HG02884 (cell line): ENCODE data around the gene ZCCHC14.
"Not testable (repeated sequence)": the region's sequence is repeated elsewhere in the genome, so short reads cannot be mapped to it uniquely, and the experiment has no call there.

Experiments used
- ATAC-seq: cut with Tn5 transposase; IDR thresholded peaks from one replicate; pipeline ENCODE4 v1.9.1; 2021; ENCODE audit warnings: mild to moderate bottlenecking, moderate library complexity; ENCODE audit not compliant: unreplicated experiment

Gene ZCCHC14

DNA sequence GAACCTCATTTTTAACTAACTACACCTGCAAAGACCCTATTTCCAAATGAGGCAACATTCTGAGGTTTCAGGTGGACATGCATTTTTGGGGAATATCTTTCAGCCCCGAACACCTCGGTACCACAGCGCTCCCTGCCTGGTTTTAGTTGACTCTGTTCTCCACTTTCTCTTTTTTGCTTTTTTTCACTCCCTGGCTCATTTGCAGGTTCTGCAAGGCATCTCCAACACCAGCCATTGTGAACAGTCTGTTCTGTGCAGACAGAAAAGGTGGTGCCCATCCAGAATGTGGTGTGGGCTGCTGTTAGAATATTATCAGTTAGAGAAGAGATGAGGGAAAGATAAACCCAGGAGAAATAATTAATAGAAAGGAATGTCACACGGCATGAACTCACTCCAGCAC lies 32.5 kb upstream of the ZCCHC14 start:
- ATAC-seq, result no peak

DNA sequence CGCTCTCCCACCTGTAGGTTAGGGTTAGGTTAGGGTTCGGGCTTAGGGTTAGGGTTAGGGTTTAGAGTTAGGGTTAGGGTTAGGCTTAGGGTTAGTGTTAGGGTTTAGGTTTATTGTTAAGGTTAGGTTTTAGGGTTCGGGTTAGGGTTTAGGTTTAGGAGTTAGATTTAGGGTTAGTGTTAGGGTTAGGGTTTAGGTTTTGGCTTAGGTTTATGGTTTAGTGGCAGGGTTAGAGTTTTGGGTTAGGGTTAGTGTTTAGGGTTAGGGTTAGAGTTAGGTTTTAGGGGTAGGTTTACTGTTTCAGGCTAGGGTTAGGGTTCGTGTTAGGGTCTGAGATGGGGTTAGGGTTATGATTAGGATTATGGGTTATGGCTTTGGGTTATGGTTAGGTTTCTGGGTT lies 31.6 kb upstream of the ZCCHC14 start:
- no peak for ATAC-seq

DNA sequence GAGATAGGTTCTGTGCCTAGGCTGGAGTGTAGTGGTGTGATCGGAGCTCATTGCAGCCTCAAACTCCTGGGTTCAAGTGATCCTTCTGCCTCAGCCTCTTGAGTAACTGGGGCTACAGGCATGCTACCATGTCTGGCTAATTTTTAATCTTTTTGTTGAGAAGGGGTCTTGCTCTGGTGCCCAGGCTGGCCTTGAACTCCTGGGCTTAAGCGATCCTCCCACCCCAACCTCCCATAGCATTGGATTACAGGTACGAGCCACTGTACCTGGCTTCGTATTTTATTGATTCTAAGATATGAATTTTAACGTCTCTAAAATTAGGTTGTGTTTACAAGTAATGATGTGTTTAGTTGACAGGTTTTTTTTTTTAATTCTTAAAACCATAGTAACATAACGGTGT lies 30.8 kb upstream of the ZCCHC14 start:
- not testable (repeated sequence) for ATAC-seq

DNA sequence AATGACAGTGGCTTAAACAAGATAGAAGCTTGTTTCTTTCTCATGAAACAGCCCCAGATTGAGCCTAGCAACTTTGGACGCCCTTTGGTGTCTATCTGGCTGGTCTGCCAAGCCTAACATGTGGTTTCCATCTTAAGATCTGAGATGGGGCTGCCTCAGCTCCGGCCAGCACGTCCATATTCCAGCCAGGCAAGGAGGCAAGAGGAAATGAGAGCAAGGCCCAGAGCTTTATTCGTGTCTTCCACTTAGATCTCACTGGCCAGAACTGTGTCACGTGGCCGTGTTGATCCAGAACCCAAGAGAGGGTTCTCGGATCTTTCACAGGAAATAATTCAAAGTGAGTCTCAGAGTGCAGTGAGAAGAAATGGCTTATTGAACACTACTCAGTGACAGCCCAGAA lies 28.9 kb upstream of the ZCCHC14 start:
- ATAC-seq, result not testable (repeated sequence)

DNA sequence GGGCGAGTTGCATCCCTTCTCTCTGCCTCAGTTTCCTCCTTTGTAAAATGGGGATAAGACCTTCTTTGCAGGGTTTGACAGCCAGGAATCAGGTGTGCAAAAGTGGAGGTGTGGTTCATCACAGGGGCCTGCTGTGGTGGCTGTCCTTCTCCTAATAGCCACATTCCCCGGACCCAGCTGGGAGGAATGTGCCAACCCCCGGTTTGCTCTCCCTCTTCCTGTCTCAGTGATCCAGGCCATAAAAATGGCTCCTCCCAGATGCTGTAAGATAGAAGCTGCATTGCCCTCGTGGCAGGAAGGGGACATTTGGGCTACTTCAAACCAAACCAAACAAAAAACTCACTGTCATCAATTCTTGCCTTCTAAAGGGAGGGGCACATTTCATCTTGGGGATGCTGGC lies 26.3 kb upstream of the ZCCHC14 start:
- not testable (repeated sequence) for ATAC-seq

DNA sequence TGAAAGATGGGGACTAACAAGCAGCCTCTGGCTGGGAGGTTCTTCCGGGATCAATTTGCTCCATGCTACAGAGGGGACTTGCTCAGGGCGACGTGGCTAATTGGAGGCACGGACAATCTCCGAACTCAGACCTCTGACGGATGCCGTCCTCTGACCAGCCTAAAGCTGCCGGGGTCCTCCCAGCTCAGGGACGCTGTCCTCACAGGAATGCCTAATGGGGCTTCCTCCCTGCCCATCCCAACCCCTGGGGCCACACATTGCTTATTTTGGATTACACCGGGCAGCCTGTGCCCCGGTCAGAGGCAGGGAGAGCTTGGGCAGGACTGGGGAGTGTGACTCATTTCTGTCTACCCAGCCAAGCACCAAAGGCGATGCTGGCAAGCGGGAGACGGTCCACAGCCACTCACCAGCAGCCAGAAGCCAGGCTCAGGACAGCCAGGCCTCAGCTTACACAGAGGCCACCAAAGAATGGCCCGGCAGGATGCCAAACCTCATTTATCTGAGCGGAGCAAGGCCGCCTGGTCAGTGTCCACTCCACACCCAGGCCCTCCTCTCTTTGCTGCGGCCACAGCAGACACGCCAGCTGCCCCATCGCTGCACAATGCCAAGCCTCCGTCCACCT lies 25.7 kb upstream of the ZCCHC14 start:
- not testable (repeated sequence) for ATAC-seq

DNA sequence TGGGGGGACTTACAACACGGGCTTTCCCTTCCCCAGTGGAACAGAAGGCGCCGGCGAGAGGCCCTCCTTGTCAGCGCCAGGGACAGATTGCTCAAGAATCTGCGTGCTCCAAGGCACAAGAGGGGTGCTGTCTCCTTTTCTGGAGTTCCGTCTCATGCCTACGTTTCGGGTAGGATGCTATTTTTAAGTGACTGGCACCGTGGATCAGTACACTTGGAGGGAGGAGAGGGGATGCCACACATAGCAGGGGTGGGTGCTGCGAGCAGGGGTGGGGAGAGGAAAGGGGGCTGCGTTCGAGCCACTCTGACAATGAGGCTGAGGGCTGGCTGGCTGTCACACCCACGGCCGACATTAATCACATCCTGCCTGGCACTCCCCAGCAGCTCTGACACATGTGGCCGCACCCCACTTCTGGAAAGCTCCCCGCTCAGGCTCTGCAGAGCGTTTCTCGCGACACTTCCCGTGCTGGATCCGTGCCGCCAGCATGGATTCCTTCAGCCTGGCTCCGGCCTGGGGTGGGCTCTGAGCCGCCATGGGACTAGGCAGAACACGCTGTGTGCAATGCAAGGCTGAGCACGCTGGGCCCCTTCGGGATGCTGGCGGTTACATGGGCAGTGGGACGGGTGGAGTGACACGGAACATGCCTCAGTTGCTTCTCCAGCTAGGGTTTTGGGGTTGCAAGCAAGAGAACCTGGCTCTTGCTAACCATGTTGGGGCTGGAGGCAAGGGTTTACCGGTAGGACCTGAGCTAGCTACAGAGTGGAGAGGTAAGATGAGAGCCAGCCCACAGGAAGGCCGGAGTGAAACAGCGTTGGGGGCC lies 25.0 kb upstream of the ZCCHC14 start:
- not testable (repeated sequence) for ATAC-seq

DNA sequence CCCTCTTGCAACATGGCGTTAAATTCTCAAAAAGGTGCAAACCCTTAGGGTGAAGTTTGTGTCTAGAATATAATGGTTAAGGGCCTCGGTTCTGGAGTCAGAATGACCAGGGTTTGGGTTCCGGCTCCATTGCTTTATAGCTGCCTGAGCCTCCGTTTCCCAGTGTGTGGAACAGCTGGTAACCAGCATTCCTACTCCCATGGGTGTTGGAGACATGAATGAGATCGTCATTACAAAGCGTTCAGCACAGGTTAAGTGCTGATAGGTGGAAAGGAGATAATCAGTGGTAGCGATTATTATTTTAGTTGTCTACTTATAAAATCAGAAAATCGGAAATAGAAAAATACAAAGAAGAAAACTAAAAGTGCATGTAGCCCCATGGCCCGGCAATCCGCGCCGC lies 23.5 kb upstream of the ZCCHC14 start:
- ATAC-seq, result no peak

DNA sequence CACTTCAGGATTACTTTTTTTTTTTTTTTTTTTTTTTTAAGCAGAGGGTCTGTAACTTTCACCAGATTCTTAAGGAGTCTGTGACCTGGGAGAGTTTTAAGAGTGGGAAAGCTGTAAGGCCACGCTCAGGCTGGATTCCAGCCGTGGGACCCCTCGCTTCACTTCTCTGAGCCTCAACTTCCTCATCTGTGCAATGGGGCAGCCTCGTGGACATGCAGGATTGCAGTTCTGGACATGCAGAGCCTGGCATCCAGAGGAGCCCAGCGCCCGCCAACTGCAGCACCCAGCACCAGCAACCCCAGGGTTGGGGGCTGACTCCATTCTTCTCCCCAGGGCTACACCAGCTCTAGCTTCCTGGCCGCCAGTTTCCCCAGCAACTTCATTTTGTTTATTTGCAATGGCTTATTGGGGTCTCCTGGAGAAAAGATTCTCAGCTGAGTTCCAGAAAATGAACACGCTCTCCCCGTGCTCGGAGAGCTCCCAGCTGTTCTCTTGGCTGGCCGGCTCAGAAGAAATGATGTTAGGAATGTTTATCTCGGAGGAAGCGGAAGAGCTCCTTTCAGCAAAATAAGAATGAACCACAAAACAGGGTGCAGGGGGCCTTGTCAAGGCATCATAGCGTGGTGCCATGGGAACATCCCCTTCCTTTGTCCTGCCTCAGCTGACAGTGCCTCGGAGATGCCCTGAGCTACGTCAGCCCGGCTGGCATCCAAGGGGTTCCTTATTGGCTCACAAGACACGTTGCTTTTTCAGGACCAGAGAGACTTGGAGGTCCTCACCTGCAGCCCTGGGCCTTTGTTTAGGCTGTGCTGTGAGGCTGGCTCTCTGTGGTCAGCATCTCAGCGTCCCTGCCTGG lies 22.9 kb upstream of the ZCCHC14 start:
- ATAC-seq, result no peak

DNA sequence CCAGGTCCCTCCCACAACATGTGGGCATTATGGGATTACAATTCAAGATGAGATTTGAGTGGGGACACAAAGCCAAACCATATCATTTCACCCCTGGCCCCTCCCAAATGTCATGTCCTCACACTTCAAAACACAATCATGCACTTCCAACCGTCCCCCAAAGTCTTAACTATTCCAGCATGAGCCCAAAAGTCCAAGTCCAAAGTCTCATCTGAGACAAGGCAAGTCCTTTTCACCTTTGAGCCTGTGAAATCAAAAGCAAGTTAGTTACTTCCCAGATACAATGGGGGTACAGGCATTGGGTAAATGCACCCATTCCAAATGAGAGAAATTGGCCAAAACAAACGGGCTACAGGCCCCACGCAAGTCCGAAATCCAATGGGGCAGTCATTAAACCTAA lies 17.0 kb upstream of the ZCCHC14 start:
- ATAC-seq, result not testable (repeated sequence)

DNA sequence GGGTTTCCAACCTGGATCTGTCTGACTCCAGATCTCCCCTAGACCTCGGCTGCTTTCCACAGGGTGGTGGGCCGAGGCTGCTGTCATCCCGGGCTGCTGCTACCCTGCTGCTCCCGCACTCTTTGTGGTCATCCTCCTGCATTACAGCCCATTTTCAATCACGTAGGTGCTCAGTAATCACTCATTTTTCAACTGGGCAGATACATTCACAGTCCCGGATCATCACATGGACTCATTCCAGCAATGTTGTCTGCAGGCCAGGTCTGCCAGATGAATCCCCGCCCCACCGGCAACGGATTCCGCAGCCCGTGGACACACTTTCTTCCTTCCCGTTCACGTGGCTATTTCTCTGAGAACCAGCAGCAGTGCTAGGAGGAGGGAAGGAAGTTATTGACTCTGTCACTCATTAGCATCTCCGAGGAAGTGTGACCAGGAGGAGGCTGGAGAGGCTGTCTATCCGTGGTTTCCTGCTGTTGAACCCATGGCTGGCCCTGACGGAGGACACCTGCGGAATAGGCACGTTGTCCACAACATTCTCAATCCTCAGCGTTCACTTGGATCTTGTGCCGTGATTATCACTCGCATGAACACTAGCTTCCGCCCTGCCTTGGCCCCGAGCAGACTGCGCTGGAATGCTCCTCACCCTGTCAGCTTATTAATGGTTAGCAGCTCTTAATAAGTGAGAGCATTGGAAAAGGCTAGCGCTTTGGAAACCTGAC lies 14.7 kb upstream of the ZCCHC14 start:
- no peak for ATAC-seq

DNA sequence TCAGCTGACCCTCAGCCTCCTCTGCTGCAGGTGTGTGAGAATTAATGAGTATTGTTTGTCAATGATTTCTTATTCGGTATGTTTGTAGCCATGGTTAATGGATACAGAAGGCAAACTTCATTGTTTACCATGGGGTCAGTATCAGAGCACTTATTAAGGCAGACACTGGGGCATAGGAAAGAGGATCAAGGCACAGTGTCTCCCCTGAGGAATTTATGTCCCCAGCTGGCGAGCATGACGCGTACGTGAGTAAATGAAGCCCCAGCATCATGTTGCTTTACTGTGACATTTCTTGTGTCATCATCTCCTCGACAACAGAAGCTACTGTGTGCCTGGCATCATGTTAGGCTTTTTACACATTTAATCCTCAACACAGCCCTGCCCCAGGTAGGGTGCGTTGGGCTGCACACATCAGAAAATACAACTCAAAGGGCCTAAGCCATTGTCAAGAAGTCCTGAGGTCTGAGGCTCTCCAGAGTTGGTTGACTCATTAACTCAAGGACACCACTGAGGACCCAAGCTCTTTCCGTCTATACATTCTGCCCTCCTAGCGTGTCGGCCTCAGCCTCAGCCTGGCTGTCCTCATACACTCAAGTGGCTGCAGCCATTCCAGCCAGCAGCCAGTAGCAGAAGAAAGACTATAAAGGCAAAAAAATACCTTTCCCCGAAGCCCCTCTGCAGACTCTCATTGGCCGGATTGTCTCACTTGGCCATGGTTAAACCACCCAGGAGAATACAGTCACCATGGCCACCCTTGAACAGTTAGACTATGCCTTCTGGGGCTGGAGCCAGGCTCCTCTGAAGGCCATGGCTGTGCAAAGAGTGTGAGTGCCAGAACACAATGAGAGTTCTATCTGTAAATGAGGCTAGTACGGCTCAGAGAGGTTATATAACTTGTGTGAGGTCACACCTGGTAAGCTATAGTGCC lies 13.9 kb upstream of the ZCCHC14 start:
- ATAC-seq, result no peak

DNA sequence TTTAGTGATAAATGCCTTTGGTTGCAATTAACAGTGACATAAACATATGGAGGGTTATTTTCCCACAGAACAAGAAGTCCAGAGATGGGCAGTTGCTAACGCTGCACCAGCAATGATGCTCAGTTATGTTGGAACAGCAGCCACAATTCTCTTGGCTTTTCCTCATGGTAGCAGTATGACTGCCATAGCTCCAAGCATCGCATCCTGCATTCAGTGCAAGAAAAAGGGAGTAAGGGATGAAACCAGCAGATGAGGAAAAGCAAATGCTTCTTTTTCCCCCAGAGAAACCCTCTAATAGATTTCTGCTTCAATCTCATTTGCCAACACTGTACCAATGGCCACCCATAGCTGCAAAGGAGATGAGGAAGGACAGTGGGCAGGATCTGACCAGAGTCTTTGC lies 13.0 kb upstream of the ZCCHC14 start:
- ATAC-seq, result no peak

DNA sequence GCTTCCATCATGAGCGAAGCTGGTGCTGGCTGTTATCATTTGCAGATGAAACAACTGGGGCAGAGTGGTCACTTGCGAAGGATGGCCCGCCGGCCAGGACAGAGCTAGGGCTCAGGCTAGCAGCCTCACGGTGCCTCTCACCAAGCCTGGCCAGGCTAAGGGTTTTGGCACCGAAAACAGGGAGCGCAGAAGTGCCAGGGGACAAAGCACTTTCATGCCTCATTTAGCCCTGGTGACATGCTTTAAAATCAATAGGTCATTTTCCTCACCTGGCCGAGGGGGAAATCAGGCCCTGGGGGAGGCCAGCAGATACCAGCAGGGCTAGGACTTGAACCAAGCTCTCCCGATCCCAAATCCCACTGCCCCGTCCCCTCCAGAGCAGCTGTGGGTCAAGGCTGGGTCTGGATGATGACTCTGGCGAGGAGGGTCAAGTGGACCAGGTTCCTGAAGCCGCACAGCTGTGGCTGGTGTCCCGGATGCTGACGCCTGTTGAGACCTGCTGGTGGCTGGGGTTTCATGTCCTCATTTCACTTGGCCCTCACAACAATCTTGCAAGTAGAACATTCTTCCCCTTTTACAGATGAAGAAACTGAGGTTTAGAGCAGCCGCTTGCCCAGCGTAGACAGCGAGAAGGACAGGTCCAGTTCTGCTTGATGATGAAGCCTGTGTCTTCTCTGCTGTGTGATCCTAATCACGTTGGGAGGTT lies 10.6 kb upstream of the ZCCHC14 start:
- not testable (repeated sequence) for ATAC-seq

DNA sequence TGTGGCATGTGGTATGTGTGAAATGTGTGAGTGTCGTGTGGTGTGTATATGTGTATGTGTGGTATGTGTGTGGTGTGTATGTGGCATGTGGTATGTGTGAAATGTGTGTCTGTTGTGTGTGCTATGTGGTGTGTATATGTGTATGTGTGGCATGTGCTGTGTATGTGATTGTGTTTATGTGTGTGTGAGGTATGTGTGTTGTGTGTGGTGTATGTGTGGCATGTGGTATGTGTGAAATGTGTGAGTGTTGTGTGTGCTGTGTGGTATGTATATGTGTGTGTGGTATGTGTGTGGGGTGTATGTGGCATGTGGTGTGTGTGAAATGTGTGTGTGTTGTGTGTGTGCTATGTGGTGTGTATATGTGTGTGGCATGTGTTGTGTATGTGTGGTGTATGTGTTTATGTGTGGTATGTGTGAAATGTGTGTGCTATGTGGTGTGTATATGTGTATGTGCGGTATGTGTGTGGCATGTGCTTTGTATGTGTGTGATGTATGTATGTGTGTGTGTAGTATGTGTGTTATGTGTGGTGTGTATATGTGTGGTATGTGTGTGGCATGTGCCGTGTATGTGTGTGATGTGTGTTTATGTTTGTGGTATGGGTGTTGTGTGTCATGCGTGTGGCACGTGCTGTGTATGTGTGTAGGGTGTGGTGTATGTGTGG lies 9.6 kb upstream of the ZCCHC14 start:
- ATAC-seq, result no peak

DNA sequence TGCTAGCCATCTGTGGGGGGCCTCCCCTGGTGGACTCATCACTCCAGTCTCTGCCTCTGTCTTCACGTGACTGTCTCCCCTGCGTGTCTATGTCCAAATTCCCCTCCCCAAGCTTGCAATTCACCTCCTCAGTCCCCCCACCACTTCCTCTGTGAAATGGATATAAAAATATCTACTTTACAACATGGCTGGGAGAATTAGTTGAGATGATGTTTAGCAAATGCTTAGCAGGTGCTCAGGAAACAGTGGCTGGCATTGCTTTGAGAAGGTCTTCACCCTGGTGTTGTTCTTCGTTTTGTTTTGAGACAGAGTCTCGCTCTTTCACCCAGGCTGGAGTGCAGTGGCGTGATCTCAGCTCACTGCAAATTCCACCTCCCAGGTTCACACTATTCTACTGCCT lies 8.3 kb upstream of the ZCCHC14 start:
- ATAC-seq, result no peak

DNA sequence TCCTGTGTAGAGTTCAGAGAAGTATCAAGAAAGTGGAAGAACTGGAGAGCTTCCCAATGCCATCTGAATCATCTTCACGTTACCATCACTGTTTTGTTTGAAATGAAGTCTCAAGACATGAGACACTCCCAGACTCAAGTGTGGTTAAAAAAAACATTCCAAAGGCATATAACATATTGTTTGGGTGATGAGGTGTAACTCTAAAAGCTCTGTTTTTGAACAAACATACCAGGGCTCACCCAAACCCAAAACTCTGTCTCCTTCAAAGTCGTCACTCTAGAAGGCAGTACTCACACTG lies 6.3 kb upstream of the ZCCHC14 start:
- no peak for ATAC-seq

DNA sequence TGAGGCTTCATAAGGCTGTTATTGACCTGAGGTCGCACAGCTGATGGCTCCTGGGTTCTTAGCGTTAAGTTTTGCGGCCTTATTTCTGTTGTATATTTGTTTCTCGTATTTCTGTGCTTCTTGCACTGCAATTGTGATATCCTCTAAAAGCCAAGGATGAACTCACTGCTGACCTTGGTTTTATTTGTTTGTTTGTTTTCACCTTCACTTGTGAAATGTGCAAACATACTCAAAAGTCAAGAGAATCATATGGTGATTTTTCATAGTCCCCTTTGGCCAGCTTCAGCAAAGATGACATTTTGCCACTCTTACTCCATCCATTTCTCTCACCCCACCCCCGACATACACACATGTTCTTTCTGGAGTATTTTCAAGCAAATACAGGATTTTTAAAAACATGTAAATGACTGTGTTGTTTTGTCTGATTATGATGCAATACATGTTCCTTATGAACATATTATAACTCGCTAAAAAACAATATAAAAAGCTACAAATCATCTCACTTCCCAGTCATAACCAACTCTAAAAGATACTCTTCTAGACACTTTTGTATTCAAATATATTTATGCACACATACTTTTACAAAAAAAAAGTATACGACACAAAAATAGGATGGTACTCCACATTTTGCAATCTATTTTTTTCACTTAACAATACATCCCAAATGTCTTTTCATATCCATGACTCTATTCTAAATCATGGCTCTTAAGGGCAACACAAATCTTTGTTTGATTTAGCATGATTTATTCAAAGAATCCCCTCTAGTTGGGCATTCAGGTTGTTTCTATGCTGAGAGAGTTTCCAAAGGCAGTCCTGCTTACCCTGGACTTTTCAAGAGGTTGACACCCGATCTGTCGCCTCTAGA lies 5.7 kb upstream of the ZCCHC14 start:
- no peak for ATAC-seq
